Stromal cell of bone marrow (primary cell): ENCODE measurements around the gene NME1.
"Not testable (repeated sequence)": the region's sequence is repeated elsewhere in the genome, so short reads cannot be mapped to it uniquely, and the experiment has no call there.

Experiments
- DNase-seq: peaks from one replicate; pipeline ENCODE4 v3.0.0-alpha.2; 2012; ENCODE audit warnings: low read depth

Gene NME1

DNA sequence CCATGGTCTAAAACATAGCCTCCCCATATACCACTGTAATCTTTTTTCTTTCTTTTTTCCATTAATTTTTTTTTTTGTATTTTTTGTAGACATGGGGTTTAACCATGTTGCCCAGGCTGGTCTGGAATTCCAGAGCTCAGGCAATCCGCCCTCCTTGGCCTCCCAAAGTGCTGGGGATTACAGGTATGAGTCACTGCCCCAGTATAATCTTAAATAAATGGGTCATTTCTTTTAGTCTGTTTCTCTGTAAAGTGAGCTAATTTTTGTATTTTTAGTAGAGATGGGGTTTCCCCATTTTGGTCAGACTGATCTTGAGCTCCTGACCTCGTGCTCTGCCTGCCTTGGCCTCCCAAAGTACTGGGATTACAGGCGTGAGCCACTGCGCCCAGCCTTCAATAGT lies 5.7 kb upstream of the NME1 start:
- DNase-seq = peak; percentile 21

- DNase-seq = no peak
Observed at GRCh38 chr17:51149163-51149562, 4.2 kb upstream of the NME1 start.

DNA sequence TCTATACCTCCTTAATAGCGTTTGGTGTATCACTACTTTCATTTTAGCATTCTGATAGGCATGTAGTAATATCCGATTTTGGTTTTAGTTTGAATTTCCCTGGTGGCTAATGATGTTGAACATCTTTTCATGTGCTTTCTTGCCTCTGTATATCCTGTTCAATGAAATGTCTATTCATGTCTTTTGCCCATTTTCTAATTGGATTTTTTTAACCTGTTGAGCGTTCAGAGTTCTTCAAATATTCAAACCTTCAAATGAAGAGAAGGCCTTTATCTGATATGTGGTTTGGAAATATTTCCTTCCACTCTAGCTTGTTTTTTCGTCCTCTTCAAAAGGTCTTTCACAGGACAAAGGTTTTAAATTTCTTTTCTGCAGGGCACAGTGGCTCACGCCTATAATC lies 2.4 kb upstream of the NME1 start:
- no peak for DNase-seq

DNA sequence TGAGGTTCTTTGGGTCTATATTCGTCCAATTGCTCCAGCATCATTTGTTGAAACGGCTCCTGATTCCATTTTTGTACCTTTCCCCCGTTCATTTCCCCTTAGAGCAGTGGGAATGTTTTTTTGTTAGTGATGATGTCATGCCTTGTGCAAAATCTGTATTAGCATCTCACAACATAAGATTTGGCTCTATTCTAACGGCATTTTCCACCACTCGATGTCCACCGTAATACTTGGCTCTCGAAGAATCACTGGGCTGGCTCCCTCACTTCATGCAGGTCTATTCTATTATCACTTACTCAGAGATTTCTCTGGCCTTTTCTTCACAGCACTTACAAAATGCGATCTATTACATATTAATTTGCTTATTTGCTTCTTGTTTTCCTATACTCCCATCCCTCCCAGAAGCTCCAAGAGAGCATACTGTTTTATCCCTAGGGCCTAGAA lies 571 bp upstream of the NME1 start:
- DNase-seq = peak; percentile 18

GRCh38 chr17:51154176-51154575 lies 817 bp downstream of the NME1 start:
- DNase-seq = no peak

DNA sequence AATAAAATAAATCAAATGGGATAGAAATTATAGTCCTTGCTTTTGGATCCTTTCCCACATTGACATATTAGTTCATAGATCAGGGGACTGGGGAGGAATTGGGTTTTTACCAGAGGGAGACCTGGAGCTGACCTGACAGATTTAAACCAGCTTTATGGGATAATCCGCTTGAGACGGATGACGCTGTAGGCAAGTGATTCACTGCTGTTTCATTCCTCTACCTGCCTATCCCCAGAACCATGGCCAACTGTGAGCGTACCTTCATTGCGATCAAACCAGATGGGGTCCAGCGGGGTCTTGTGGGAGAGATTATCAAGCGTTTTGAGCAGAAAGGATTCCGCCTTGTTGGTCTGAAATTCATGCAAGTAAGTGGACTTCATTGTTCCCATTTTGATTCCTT lies 2.1 kb downstream of the NME1 start:
- DNase-seq = no peak

DNA sequence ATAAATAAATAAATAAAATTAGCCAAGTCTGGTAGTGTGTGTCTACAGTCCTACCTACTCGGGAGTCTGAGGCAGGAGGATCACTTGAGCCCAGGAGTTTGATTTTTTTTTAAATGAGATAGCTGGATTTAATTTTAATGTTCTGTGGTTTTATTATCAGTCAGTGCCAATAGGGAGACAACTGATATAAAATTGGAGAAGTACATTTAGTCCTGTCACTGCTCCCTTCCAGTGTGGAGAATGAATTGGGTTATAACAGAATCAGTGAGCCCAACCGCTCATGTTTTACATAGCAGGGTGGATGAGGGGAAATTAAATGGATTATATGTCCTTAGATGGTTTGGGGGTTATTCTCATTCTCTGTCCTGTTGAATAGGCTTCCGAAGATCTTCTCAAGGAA lies 6.2 kb downstream of the NME1 start:
- DNase-seq = no peak

DNA sequence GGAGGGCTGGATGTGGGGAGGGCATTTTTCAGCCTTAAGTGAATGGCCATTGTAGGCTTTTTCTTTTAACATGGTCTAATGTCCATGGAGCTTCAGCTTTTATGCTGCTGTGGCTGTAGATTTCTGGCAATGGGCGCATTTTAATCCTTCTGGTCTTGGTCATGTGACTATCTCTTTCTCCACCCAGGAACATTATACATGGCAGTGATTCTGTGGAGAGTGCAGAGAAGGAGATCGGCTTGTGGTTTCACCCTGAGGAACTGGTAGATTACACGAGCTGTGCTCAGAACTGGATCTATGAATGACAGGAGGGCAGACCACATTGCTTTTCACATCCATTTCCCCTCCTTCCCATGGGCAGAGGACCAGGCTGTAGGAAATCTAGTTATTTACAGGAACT lies 8.2 kb downstream of the NME1 start:
- no peak for DNase-seq

DNA sequence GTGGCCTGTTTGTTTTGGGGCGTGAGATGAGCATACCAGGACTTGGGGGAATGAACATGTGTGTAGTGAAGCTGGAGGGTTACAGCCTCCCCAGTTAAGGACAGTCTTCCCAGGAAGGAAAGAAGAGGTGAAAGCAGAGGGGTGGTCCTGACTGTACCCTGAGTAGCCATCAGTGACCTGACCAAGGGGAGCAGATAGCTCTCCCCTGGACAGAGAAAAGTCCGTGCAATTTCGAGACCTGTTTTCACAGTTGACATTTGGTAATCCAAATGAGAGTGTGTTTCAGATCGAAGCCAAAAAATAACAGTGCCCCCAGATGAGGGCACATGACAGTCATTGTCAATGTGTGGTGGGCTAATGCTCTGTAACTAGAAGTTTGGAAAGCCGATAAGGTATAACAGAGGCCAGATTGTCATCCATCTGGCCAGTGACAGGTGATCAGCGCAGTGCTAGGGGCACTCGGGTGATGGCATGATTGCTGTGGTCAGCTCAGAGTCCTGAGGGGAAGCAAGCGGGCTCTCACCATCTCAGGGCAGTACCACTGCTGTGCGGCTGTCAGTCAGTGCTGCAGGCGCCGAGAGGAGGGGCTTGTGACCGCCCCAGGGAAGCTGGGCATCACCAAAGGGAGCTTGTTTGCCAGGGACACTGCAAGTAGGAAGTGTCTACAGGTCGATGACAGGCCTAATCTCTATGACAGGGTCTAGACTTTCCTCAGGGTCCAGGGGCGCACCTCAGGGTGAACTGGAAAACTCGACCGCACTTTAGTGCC lies 11.7 kb downstream of the NME1 start:
- no peak for DNase-seq

DNA sequence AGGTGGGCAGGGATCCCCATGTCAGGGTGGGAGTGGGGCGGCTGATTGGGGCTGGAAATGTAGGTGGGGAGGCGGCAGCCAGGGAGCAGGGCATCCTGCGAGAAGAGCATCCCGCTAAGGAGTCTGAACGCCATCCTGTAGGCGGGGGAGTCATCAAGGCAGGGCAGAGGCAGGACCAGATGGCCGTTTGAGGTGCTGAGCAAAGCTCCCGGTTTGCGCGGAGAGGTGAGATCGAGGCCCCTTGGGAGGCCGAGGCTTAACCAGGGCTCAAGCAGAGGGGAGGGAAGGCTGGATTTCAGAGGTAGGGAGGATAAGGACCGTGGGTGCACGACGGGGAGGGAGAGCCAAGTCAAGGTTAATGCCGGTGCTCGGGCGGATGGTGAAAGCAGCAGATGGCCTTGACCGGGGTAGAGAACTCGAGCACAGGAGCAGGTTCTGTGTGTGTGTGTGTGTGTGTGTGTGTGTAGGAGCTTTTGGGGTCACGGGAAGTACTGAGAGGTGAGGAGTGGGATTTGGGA lies 12.4 kb downstream of the NME1 start:
- DNase-seq = no peak

DNA sequence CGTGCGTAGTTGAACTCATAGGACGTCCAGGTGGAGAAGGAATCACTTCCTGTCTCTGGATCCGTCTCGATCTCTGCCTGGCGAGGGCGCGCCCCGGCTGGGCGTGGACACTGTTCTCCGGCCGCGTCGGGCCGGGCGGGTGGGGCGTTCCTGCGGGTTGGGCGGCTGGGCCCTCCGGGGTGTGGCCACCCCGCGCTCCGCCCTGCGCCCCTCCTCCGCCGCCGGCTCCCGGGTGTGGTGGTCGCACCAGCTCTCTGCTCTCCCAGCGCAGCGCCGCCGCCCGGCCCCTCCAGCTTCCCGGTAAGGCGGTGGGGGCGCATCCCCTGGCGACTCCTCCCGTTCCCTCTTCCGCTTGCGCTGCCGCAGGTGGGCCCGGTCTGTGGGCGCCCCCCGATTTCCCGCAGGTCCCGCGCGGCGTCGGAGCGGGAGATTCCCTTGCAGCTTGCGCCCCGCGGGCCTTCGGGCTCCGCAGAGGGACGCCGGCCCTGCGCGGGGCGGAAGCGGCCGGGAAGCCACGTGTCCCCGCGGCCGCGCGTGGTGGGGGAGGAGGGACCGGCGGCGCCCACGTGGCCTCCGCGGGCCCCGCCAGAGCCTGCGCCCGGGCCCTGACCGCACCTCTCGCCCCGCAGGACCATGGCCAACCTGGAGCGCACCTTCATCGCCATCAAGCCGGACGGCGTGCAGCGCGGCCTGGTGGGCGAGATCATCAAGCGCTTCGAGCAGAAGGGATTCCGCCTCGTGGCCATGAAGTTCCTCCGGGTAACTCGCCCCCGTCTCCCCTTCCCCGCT lies 13.0 kb downstream of the NME1 start, which contains the start of gene NME2:
NME2 (plus strand) TSS at position 214 of the 789 bp plus-strand sequence; CDS start at position 634, 420 bp downstream.
- DNase-seq = peak; percentile 68

- no peak for DNase-seq
Observed at GRCh38 chr17:51166987-51167931, 13.9 kb downstream of the NME1 start.

DNA sequence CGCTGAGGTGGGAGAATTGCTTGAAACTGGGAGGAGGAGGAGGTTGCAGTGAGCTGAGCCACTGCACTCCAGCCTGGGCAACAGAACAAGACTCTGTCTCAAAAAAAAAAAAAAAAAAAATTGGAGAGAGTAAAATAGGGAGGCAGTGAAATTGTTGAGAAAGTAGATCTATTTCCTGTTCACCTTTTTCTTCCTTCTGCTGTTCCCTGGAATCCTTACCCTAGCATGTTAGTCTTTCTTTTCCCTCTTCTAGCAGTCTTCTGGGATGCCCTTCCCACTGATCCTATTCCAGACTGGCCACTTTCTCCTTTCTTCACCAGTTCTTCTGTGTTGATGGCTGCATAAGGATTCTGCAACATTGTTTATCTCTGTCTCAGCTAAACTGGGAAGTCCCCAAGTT lies 16.0 kb downstream of the NME1 start:
- no peak for DNase-seq

- no peak for DNase-seq
Observed at GRCh38 chr17:51170736-51171135, 17.4 kb downstream of the NME1 start.

DNA sequence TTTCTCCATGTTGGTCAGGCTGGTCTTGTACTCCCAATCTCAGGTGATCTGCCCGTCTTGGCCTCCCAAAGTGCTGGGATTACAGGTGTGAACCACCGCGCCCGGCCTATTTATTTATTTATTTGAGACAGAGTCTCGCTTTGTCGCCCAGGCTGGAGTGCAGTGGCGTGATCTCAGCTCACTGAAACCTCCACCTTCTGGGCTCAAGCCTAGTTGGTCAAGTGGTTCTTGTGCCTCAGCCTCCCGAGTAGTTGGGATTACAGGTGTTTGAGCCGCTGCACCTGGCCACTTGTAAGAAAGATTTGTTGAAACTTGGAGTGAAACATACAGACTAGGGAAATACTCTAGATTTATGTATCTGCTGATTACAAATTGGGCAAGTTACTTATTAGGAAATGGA lies 18.7 kb downstream of the NME1 start:
- not testable (repeated sequence) for DNase-seq

- no peak for DNase-seq
Observed at GRCh38 chr17:51180486-51180885, 27.1 kb downstream of the NME1 start.

- DNase-seq = no peak
Observed at GRCh38 chr17:51184124-51184523, 30.8 kb downstream of the NME1 start.

- no peak for DNase-seq
Observed at GRCh38 chr17:51185763-51186332, 32.5 kb downstream of the NME1 start.

DNA sequence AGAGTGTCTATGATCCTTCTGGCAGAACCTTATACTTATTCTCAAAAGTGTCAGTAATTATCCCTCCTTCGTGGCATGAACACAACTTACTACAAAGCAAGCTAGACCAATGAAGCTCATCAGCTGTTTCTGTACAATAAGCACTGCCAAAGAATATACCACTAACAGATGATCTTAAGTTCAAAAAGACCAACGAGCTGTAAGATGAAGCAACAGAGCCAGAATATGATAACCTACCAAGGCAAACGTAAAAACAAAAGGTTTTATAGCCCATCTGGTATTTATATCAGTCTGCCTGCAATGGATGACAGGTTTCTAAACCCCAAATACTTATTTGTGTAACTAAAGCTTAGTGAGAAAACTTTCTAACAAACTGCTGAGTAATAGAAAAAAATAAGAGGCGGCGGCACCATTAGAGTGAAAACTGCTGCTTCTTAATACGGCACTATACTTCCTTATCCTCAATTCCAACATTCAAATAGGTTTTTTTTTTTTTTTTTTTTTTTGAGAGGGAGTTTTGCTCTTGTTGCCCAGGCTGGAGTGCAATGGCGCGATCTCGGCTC lies 35.0 kb downstream of the NME1 start:
- no peak for DNase-seq

DNA sequence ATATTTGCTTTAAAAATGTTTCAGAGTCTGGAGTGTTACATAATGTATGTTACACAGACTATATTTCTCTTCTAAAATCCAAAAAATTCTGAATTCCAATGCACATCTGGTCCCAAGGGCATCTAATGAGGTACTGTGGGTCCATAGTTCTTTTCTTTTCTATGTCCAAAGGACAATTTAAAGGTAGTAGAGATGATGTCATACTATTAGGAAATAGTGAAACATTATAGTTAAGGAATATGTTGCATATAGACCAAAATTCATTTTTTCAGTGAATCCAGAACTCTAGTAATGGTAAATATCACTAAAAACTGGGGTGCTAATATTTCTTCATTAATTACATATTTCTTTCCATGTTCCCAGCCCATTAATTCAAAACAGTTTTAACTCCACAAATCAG lies 35.8 kb downstream of the NME1 start:
- DNase-seq = no peak

DNA sequence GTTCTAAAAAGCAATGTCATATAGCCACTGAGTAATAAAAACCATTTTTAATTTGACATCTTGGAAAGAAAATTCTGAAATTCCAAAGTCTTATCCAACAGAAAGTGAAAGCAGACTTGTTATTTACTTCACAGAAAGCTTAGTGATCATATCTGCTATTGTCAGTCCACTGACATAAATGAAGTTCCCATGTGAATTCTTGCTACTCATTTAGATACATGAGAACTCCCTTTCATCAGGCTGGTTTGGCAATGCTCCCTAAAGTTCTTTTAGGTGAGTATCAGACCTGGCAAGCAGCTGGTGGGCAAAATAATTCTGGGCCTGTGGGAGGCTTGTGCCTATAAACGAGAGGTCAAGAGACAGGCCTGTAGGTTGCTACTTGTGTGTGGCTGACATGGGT lies 36.3 kb downstream of the NME1 start:
- DNase-seq = no peak
